Measurements from ENCODE around the gene VPREB3. TPM values are rescaled to one million over a fixed set of nuclear protein-coding genes. Genes with fewer than 3 reads are reported as not detected.

Gene VPREB3
- total and polyA plus RNA-seq, 10 of the 15 experiments (the other 5 are each of a cell fraction or from before 2014, with no cell fraction given), result 0.75 to 79.5 (median 23.8) TPM

- H3K9ac ChIP-seq (ENCODE audit: control insufficient read depth, insufficient read depth, low read length), result no peak overlapping the region
- H3K79me2 ChIP-seq (ENCODE audit: control insufficient read depth, insufficient read depth, low read length), result peaks cover 48% of the 10 kb centered on the region
- POLR2A ChIA-PET, result no interaction called here
- DNase-seq (ENCODE audit: low read depth, low spot score) (no peak), ATAC-seq (no peak), FAIRE-seq (no peak)
- 0 out of 2 replicates have a peak, but pooled peaks cover 4% of the 10 kb centered on the region for H4K20me1 ChIP-seq (ENCODE audit: control insufficient read depth, insufficient read depth)
- H3K27ac ChIP-seq (ENCODE audit: control insufficient read depth, insufficient read depth), result no peak overlapping the region
- 92% methylated on average over 25 of the region's 25 CpGs for WGBS (ENCODE audit: insufficient coverage, insufficient replicate concordance, low lambda C conversion rate, missing lambda C conversion rate)
- peaks cover 16 to 23% of the 10 kb centered on the region in 2 experiments for H3K36me3 ChIP-seq (ENCODE audit: control insufficient read depth in 2 of 2, insufficient read depth in 2 of 2, low read length in 1 of 2)
- in situ Hi-C loops (cut with MboI) (no loop called here), intact Hi-C loops (cut with micrococcal nuclease; ENCODE audit: unreplicated experiment) (no loop called here)
- H3K4me3 ChIP-seq, result no peak overlapping the region
- CTCF ChIA-PET, result interaction anchor here (1.6 kb wide), 1 partner anchor 11 kb away, joined by 4 read pairs; no protein-coding TSS in a partner anchor
- H3K9me3 ChIP-seq (replicated peaks; ENCODE audit: control insufficient read depth, insufficient read depth, low read length), result no peaks in the 10 kb centered on the region
- no peak overlapping the region for H2AFZ ChIP-seq (ENCODE audit: control insufficient read depth, low read depth, low read length)
- SMC1A ChIA-PET (ENCODE audit: uncharacterized antibody, unreplicated experiment), result no interaction called here
- H3K27me3 ChIP-seq (replicated peaks in 1 of 2; ENCODE audit: control insufficient read depth in 2 of 2, insufficient read depth in 2 of 2, low read length in 1 of 2), result no peaks in the 10 kb centered on the region
- RAD21 ChIA-PET (ENCODE audit: unreplicated experiment), result interaction anchor here (0.5 kb wide), 1 partner anchor 610 kb away, joined by 4 read pairs; no protein-coding TSS in a partner anchor
- peaks cover 6% of the 10 kb centered on the region; the same call in 1 of the 2 replicates for H3K4me1 ChIP-seq (ENCODE audit: control insufficient read depth, insufficient read depth, low read length)
- no peak overlapping the region for H3K4me2 ChIP-seq (ENCODE audit: control insufficient read depth, insufficient read depth)
- no TSS peak for BruUV-seq (replicated peaks)
- TF ChIP-seq MAX (IDR thresholded peaks at IDR 0.05; ENCODE audit: low read depth, low read length) (no peak), CEBPZ (IDR thresholded peaks at IDR 0.05; ENCODE audit: low read depth, low read length) (no peak), WRNIP1 (IDR thresholded peaks at IDR 0.05; ENCODE audit: borderline replicate concordance, low read depth, low read length) (no peak), JUNB (IDR thresholded peaks at IDR 0.05) (no peak), TCF12 (IDR thresholded peaks at IDR 0.05; ENCODE audit: low read depth, low read length) (no peak), TAF1 (IDR thresholded peaks at IDR 0.05; ENCODE audit: borderline replicate concordance, low read depth, low read length) (no peak), ATF7 (IDR thresholded peaks at IDR 0.05; ENCODE audit: low read depth) (no peak), SMC3 (IDR thresholded peaks at IDR 0.05; ENCODE audit: borderline replicate concordance, low read length) (no peak), EED (IDR thresholded peaks at IDR 0.05; ENCODE audit: low read depth) (no peak), MLLT1 (IDR thresholded peaks at IDR 0.05) (no peak), NKRF (conservative IDR thresholded peaks at IDR 0.05) (no peak), SPI1 (IDR thresholded peaks at IDR 0.05; ENCODE audit: borderline replicate concordance, insufficient read depth, low read depth, low read length) (no peak), RUNX3 (IDR thresholded peaks at IDR 0.05; ENCODE audit: low read length) (no peak), CHD4 (IDR thresholded peaks at IDR 0.05) (no peak), ZNF274 (IDR thresholded peaks at IDR 0.05; ENCODE audit: insufficient read depth, insufficient read length) (no peak), TCF3 (IDR thresholded peaks at IDR 0.05; ENCODE audit: borderline replicate concordance, insufficient read depth, low read depth, low read length) (no peak), HDAC2 (IDR thresholded peaks at IDR 0.05) (no peak), HDGF (IDR thresholded peaks at IDR 0.05) (no peak)
Observed at GRCh38 chr22:23791738-23792645, 37.8 kb upstream of the VPREB3 start.

All from GM12878 (cell line).